Measurements from ENCODE around the gene CD302. TPM values are rescaled to one million over a fixed set of nuclear protein-coding genes. Genes with fewer than 3 reads are reported as not detected.

The CD302 gene
- total and polyA plus RNA-seq, 2 of the 8 experiments (the other 6 are each of a cell fraction or from before 2014, with no cell fraction given): 0.76 to 0.79 TPM

DNA sequence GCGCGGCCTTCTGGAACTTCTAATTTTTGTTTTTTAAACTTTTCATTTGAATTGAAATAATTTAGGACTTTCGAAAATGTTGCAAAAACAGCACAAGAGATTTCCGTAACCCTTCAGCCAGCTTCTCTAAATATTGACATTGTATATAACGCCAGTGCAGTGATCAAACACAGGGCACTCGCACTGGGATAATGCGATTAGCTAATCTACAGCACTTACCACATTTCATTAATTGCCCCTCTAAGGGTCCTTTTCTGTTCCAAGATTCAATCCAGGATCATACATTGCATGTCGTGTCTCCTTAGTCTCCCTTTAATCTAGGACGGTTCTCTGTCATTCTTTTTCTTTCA, 343 bp upstream of the CD302 start (continued):
- TF ChIP-seq CTBP2 (IDR thresholded peaks at IDR 0.05; ENCODE audit: borderline replicate concordance, insufficient read depth, insufficient read length, low read length): no peak
- TF ChIP-seq KDM4A (IDR thresholded peaks at IDR 0.05; ENCODE audit: low read depth, low read length, severe bottlenecking): no peak
- no peak for TF ChIP-seq KDM1A (IDR thresholded peaks at IDR 0.05; ENCODE audit: borderline replicate concordance, low read length)
- no peak for TF ChIP-seq SP1 (IDR thresholded peaks at IDR 0.05; ENCODE audit: low read depth, low read length)
- TF ChIP-seq, protein P1, sequence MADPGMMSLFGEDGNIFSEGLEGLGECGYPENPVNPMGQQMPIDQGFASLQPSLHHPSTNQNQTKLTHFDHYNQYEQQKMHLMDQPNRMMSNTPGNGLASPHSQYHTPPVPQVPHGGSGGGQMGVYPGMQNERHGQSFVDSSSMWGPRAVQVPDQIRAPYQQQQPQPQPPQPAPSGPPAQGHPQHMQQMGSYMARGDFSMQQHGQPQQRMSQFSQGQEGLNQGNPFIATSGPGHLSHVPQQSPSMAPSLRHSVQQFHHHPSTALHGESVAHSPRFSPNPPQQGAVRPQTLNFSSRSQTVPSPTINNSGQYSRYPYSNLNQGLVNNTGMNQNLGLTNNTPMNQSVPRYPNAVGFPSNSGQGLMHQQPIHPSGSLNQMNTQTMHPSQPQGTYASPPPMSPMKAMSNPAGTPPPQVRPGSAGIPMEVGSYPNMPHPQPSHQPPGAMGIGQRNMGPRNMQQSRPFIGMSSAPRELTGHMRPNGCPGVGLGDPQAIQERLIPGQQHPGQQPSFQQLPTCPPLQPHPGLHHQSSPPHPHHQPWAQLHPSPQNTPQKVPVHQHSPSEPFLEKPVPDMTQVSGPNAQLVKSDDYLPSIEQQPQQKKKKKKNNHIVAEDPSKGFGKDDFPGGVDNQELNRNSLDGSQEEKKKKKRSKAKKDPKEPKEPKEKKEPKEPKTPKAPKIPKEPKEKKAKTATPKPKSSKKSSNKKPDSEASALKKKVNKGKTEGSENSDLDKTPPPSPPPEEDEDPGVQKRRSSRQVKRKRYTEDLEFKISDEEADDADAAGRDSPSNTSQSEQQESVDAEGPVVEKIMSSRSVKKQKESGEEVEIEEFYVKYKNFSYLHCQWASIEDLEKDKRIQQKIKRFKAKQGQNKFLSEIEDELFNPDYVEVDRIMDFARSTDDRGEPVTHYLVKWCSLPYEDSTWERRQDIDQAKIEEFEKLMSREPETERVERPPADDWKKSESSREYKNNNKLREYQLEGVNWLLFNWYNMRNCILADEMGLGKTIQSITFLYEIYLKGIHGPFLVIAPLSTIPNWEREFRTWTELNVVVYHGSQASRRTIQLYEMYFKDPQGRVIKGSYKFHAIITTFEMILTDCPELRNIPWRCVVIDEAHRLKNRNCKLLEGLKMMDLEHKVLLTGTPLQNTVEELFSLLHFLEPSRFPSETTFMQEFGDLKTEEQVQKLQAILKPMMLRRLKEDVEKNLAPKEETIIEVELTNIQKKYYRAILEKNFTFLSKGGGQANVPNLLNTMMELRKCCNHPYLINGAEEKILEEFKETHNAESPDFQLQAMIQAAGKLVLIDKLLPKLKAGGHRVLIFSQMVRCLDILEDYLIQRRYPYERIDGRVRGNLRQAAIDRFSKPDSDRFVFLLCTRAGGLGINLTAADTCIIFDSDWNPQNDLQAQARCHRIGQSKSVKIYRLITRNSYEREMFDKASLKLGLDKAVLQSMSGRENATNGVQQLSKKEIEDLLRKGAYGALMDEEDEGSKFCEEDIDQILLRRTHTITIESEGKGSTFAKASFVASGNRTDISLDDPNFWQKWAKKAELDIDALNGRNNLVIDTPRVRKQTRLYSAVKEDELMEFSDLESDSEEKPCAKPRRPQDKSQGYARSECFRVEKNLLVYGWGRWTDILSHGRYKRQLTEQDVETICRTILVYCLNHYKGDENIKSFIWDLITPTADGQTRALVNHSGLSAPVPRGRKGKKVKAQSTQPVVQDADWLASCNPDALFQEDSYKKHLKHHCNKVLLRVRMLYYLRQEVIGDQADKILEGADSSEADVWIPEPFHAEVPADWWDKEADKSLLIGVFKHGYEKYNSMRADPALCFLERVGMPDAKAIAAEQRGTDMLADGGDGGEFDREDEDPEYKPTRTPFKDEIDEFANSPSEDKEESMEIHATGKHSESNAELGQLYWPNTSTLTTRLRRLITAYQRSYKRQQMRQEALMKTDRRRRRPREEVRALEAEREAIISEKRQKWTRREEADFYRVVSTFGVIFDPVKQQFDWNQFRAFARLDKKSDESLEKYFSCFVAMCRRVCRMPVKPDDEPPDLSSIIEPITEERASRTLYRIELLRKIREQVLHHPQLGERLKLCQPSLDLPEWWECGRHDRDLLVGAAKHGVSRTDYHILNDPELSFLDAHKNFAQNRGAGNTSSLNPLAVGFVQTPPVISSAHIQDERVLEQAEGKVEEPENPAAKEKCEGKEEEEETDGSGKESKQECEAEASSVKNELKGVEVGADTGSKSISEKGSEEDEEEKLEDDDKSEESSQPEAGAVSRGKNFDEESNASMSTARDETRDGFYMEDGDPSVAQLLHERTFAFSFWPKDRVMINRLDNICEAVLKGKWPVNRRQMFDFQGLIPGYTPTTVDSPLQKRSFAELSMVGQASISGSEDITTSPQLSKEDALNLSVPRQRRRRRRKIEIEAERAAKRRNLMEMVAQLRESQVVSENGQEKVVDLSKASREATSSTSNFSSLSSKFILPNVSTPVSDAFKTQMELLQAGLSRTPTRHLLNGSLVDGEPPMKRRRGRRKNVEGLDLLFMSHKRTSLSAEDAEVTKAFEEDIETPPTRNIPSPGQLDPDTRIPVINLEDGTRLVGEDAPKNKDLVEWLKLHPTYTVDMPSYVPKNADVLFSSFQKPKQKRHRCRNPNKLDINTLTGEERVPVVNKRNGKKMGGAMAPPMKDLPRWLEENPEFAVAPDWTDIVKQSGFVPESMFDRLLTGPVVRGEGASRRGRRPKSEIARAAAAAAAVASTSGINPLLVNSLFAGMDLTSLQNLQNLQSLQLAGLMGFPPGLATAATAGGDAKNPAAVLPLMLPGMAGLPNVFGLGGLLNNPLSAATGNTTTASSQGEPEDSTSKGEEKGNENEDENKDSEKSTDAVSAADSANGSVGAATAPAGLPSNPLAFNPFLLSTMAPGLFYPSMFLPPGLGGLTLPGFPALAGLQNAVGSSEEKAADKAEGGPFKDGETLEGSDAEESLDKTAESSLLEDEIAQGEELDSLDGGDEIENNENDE (IDR thresholded peaks at IDR 0.05; ENCODE audit: insufficient replicate concordance, low read length): no peak
- TF ChIP-seq SAP30 (IDR thresholded peaks at IDR 0.05; ENCODE audit: insufficient read depth, insufficient replicate concordance, low read length): no peak
